Measurements from ENCODE around the gene HDDC3.

The HDDC3 gene

GRCh38 chr15:90914305-90915080, 17.9 kb downstream of the HDDC3 start:
- DNase-seq (ENCODE audit: extremely low spot score) = no peak
- POLR2A ChIA-PET = interaction anchor here (0.7 to 3.4 kb wide), 3 partner anchors 8 to 19 kb away, joined by 3 to 16 read pairs (median 8); partner anchors contain the start of gene MAN2A2
- CTCF ChIA-PET = interaction anchor here (0.9 to 1.1 kb wide), 2 partner anchors 10 to 17 kb away, joined by 3 read pairs; no protein-coding TSS in a partner anchor
- no peak for TF ChIP-seq BHLHE40 (IDR thresholded peaks at IDR 0.05; ENCODE audit: borderline replicate concordance)
- TF ChIP-seq FOXK2 (IDR thresholded peaks at IDR 0.05) = no peak
- TF ChIP-seq FOXM1 (IDR thresholded peaks at IDR 0.05; ENCODE audit: borderline replicate concordance) = no peak
- no peak for TF ChIP-seq PKNOX1 (IDR thresholded peaks at IDR 0.05)
- no peak for TF ChIP-seq ELF4 (IDR thresholded peaks at IDR 0.05)
- TF ChIP-seq CTBP1 (IDR thresholded peaks at IDR 0.05; ENCODE audit: borderline replicate concordance) = no peak
- TF ChIP-seq LEF1 (IDR thresholded peaks at IDR 0.05; ENCODE audit: borderline replicate concordance) = no peak
- TF ChIP-seq SP1 (IDR thresholded peaks at IDR 0.05) = no peak
- no peak for TF ChIP-seq SUZ12 (IDR thresholded peaks at IDR 0.05)
- no peak for TF ChIP-seq HDGF (IDR thresholded peaks at IDR 0.05; ENCODE audit: borderline replicate concordance)

DNA sequence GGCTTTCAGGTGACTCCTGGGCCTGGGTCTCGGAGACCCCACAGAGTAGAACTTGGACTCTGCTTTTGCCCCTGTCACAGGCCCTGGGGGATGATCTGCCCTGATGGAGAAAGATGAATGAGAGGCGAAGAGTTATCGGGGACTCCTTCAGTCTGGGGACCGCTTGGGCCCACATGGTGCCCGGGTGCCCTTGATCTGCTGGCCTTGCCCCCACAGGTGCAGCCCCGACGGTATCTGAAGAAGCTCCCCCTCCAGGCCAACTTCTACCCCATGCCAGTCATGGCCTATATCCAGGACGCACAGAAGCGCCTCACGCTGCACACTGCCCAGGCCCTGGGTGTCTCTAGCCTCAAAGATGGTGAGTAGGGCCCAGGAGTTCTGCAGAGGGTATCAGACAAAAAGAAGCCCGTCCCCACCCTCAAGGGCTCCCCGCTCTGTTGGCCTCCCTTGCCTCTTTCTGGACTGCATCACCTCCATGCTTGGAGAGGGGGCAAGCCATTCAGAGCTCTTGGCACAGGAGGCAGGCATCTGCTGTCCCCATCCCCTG, 18.9 kb downstream of the HDDC3 start:
- TF ChIP-seq ARNT (IDR thresholded peaks at IDR 0.05) (no peak), CTBP1 (IDR thresholded peaks at IDR 0.05; ENCODE audit: borderline replicate concordance) (no peak), NFRKB (IDR thresholded peaks at IDR 0.05) (no peak), FOXK2 (IDR thresholded peaks at IDR 0.05) (no peak), HDGF (IDR thresholded peaks at IDR 0.05; ENCODE audit: borderline replicate concordance) (no peak), TARDBP (IDR thresholded peaks at IDR 0.05) (no peak), SUZ12 (IDR thresholded peaks at IDR 0.05) (no peak), FOXA1 (IDR thresholded peaks at IDR 0.05) (no peak), SP1 (IDR thresholded peaks at IDR 0.05) (no peak), FOXM1 (IDR thresholded peaks at IDR 0.05; ENCODE audit: borderline replicate concordance) (no peak), ELF4 (IDR thresholded peaks at IDR 0.05) (no peak), LEF1 (IDR thresholded peaks at IDR 0.05; ENCODE audit: borderline replicate concordance) (no peak), L3MBTL2 (conservative IDR thresholded peaks at IDR 0.05) (no peak), BHLHE40 (IDR thresholded peaks at IDR 0.05; ENCODE audit: borderline replicate concordance) (no peak), ZNF384 (IDR thresholded peaks at IDR 0.05) (no peak)
- POLR2A ChIA-PET = interaction anchor here (0.7 to 3.4 kb wide), 3 partner anchors 9 to 18 kb away, joined by 3 to 16 read pairs (median 8); partner anchors contain the start of gene MAN2A2

DNA sequence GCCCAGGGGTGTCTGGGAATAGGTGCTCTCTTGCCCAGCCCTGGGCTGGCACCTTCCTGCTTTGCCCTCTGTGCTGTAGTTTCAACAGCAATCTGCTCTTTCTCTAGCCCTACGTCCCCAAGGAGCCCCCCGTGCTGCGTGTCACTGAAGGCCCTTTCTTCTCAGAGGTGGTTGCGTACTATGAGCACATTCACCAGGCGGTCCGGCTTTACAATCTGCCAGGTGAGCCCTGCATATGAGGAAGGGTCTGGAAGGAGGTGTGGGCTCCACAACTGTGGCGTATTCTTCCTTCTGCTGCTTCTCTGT, 19.6 kb downstream of the HDDC3 start:
- ChIA-PET CTCF (no interaction called here), POLR2A (interaction anchor here (2.8 to 3.4 kb wide), 2 partner anchors 9 to 10 kb away, joined by 8 to 16 read pairs; partner anchors contain the start of gene MAN2A2)
- TF ChIP-seq TARDBP (IDR thresholded peaks at IDR 0.05) (no peak), ELF4 (IDR thresholded peaks at IDR 0.05) (no peak), CTBP1 (IDR thresholded peaks at IDR 0.05; ENCODE audit: borderline replicate concordance) (no peak), PKNOX1 (IDR thresholded peaks at IDR 0.05) (no peak), LEF1 (IDR thresholded peaks at IDR 0.05; ENCODE audit: borderline replicate concordance) (no peak), ZNF384 (IDR thresholded peaks at IDR 0.05) (no peak), ARNT (IDR thresholded peaks at IDR 0.05) (no peak), SP1 (IDR thresholded peaks at IDR 0.05) (no peak), BHLHE40 (IDR thresholded peaks at IDR 0.05; ENCODE audit: borderline replicate concordance) (no peak), FOXA1 (IDR thresholded peaks at IDR 0.05) (no peak), L3MBTL2 (conservative IDR thresholded peaks at IDR 0.05) (no peak), FOXM1 (IDR thresholded peaks at IDR 0.05; ENCODE audit: borderline replicate concordance) (no peak), FOXK2 (IDR thresholded peaks at IDR 0.05) (no peak), SUZ12 (IDR thresholded peaks at IDR 0.05) (no peak)
- no peak for DNase-seq (ENCODE audit: extremely low spot score)

More for the DNA sequence above, 18.9 kb downstream of the HDDC3 start:
- CTCF ChIA-PET = interaction anchor here (0.5 to 1.1 kb wide), 3 partner anchors 9 to 668 kb away, joined by 3 to 7 read pairs (median 3); no protein-coding TSS in a partner anchor
- DNase-seq (ENCODE audit: extremely low spot score) = no peak

- POLR2A ChIA-PET = interaction anchor here (2.8 to 3.4 kb wide), 2 partner anchors 9 to 10 kb away, joined by 8 to 16 read pairs; partner anchors contain the start of gene MAN2A2
- TF ChIP-seq TARDBP (IDR thresholded peaks at IDR 0.05) (no peak), PKNOX1 (IDR thresholded peaks at IDR 0.05) (no peak), FOXM1 (IDR thresholded peaks at IDR 0.05; ENCODE audit: borderline replicate concordance) (no peak), ARNT (IDR thresholded peaks at IDR 0.05) (no peak), ZNF384 (IDR thresholded peaks at IDR 0.05) (no peak)
- CTCF ChIA-PET = no interaction called here
- no peak for DNase-seq (ENCODE audit: extremely low spot score)
Observed at GRCh38 chr15:90911906-90912769, 20.2 kb downstream of the HDDC3 start.

- no peak for TF ChIP-seq NFRKB (IDR thresholded peaks at IDR 0.05)
- no peak for TF ChIP-seq HDGF (IDR thresholded peaks at IDR 0.05; ENCODE audit: borderline replicate concordance)
- no peak for TF ChIP-seq SUZ12 (IDR thresholded peaks at IDR 0.05)
- no peak for TF ChIP-seq TARDBP (IDR thresholded peaks at IDR 0.05)
- no peak for TF ChIP-seq FOXA1 (IDR thresholded peaks at IDR 0.05)
- TF ChIP-seq LEF1 (IDR thresholded peaks at IDR 0.05; ENCODE audit: borderline replicate concordance) = no peak
- no peak for TF ChIP-seq PKNOX1 (IDR thresholded peaks at IDR 0.05)
- no peak for TF ChIP-seq CTBP1 (IDR thresholded peaks at IDR 0.05; ENCODE audit: borderline replicate concordance)
- no peak for DNase-seq (ENCODE audit: extremely low spot score)
- POLR2A ChIA-PET = no interaction called here
- CTCF ChIA-PET = no interaction called here
Observed at GRCh38 chr15:90911302-90911623, 21.1 kb downstream of the HDDC3 start.

All from HEK293T (cell line).